Mesenchymal stem cell (in vitro differentiated cells and primary cell): ENCODE results near the gene NUDT22.
A peak's percentile ranks its signal among the peaks of the same experiment; 100 is the strongest.

Experiments used
- DNase-seq: peaks from one replicate; pipeline ENCODE4 v3.0.0-alpha.2; 2013
- H2AFZ ChIP-seq: one replicate; pipeline ENCODE4 v1.6.1; 2013; ENCODE audit warnings: low read depth, mild to moderate bottlenecking, control low read depth, inconsistent platforms, low read length, moderate library complexity
- H2AK5ac ChIP-seq: 2 replicates; pipeline ENCODE4 v1.6.1; 2013; ENCODE audit warnings: low read length, moderate library complexity, mild to moderate bottlenecking, inconsistent platforms; ENCODE audit not compliant: severe bottlenecking
- H2BK120ac ChIP-seq: one replicate; pipeline ENCODE4 v1.6.1; 2013; ENCODE audit warnings: low read depth, mild to moderate bottlenecking, inconsistent platforms, low read length, moderate library complexity
- H2BK12ac ChIP-seq, 2 experiments: one replicate each; pipeline ENCODE4 v1.6.1; 2013; ENCODE audit warnings: inconsistent platforms in 2 of 2, low read length in 2 of 2, mild to moderate bottlenecking in 2 of 2, moderate library complexity in 2 of 2, control low read depth in 1 of 2
- H2BK15ac ChIP-seq: one replicate; pipeline ENCODE4 v1.6.1; 2013; ENCODE audit warnings: mild to moderate bottlenecking, low read depth, inconsistent platforms; ENCODE audit not compliant: poor library complexity, severe bottlenecking
- H2BK5ac ChIP-seq: 2 replicates; pipeline ENCODE4 v1.6.1; 2013; ENCODE audit warnings: low read depth, mild to moderate bottlenecking, low read length, control low read depth, inconsistent platforms; ENCODE audit not compliant: poor library complexity, severe bottlenecking
- H3K14ac ChIP-seq, 2 experiments: one replicate each; pipeline ENCODE4 v1.6.1; 2013; ENCODE audit warnings: inconsistent platforms in 2 of 2, low read length in 2 of 2, control low read depth in 1 of 2, mild to moderate bottlenecking in 1 of 2, moderate library complexity in 1 of 2
- H3K18ac ChIP-seq, 2 experiments: one replicate each; pipeline ENCODE4 v1.6.1; 2013; ENCODE audit warnings: inconsistent platforms in 2 of 2, low read length in 2 of 2, control low read depth in 1 of 2, low read depth in 1 of 2, mild to moderate bottlenecking in 1 of 2
- H3K23ac ChIP-seq, 2 experiments: one replicate each; pipeline ENCODE4 v1.6.1; 2013; ENCODE audit warnings: inconsistent platforms in 2 of 2, low read length in 2 of 2, mild to moderate bottlenecking in 2 of 2, moderate library complexity in 2 of 2, control low read depth in 1 of 2
- H3K27ac ChIP-seq: 2 replicates; pipeline ENCODE4 v1.5.1; 2013; ENCODE audit warnings: mild to moderate bottlenecking, moderate library complexity, low read length, control low read depth, inconsistent platforms; ENCODE audit not compliant: poor library complexity, severe bottlenecking
- H3K27me3 ChIP-seq, 2 experiments: 2 replicates each; pipeline versions ENCODE4 v1.6.1 to v1.7.0; 2013; ENCODE audit warnings: low read length in 2 of 2, mild to moderate bottlenecking in 2 of 2, moderate library complexity in 2 of 2, control low read depth in 1 of 2, inconsistent platforms in 1 of 2; ENCODE audit not compliant: control insufficient read depth in 1 of 2, insufficient read depth in 1 of 2
- H3K36me3 ChIP-seq, 2 experiments: 2 replicates each; pipeline versions ENCODE4 v1.6.1 to v1.7.0; 2013; ENCODE audit warnings: low read length in 2 of 2, control low read depth in 1 of 2, inconsistent platforms in 1 of 2, low read depth in 1 of 2, mild to moderate bottlenecking in 1 of 2; ENCODE audit not compliant: insufficient read depth in 2 of 2, control insufficient read depth in 1 of 2
- H3K4ac ChIP-seq, 2 experiments: one replicate each; pipeline ENCODE4 v1.6.1; 2013; ENCODE audit warnings: inconsistent platforms in 2 of 2, low read length in 2 of 2, mild to moderate bottlenecking in 2 of 2, moderate library complexity in 2 of 2, control low read depth in 1 of 2, low read depth in 1 of 2
- H3K4me1 ChIP-seq: 2 replicates; pipeline ENCODE4 v1.6.1; 2013; ENCODE audit warnings: low read depth, low read length, control low read depth; ENCODE audit not compliant: control insufficient read depth, insufficient read depth
- H3K4me2 ChIP-seq: 2 replicates; pipeline ENCODE4 v1.6.1; 2013; ENCODE audit warnings: low read length, mild to moderate bottlenecking, inconsistent platforms; ENCODE audit not compliant: poor library complexity, severe bottlenecking
- H3K4me3 ChIP-seq, 2 experiments: 2 replicates each; pipeline versions ENCODE4 v1.5.1 to v1.7.0; 2013; ENCODE audit warnings: low read length in 2 of 2, mild to moderate bottlenecking in 2 of 2, control low read depth in 1 of 2, low read depth in 1 of 2; ENCODE audit not compliant: insufficient read depth in 1 of 2
- H3K79me1 ChIP-seq: replicated peaks from 2 replicates; pipeline ENCODE4 v1.6.1; 2013; ENCODE audit warnings: mild to moderate bottlenecking, control low read depth, low read length, inconsistent platforms; ENCODE audit not compliant: poor library complexity, severe bottlenecking
- H3K9ac ChIP-seq: 2 replicates; pipeline ENCODE4 v1.7.0; 2013; ENCODE audit warnings: mild to moderate bottlenecking, low read length, moderate library complexity
- H3K9me3 ChIP-seq: 2 replicates; pipeline ENCODE4 v1.7.0; 2013; ENCODE audit warnings: mild to moderate bottlenecking, low read length; ENCODE audit not compliant: control insufficient read depth
- H4K8ac ChIP-seq: one replicate; pipeline ENCODE4 v1.6.1; 2013; ENCODE audit warnings: inconsistent platforms, mild to moderate bottlenecking, low read length, moderate library complexity
- H4K91ac ChIP-seq: one replicate; pipeline ENCODE4 v1.6.1; 2013; ENCODE audit warnings: mild to moderate bottlenecking, low read length, inconsistent platforms
- WGBS: methylation state at CpG from one replicate; pipeline ENCODE4 v1.1.7; 2013; ENCODE audit warnings: mixed read lengths; 5-methylcytosine and 5-hydroxymethylcytosine counted together

Gene NUDT22

DNA sequence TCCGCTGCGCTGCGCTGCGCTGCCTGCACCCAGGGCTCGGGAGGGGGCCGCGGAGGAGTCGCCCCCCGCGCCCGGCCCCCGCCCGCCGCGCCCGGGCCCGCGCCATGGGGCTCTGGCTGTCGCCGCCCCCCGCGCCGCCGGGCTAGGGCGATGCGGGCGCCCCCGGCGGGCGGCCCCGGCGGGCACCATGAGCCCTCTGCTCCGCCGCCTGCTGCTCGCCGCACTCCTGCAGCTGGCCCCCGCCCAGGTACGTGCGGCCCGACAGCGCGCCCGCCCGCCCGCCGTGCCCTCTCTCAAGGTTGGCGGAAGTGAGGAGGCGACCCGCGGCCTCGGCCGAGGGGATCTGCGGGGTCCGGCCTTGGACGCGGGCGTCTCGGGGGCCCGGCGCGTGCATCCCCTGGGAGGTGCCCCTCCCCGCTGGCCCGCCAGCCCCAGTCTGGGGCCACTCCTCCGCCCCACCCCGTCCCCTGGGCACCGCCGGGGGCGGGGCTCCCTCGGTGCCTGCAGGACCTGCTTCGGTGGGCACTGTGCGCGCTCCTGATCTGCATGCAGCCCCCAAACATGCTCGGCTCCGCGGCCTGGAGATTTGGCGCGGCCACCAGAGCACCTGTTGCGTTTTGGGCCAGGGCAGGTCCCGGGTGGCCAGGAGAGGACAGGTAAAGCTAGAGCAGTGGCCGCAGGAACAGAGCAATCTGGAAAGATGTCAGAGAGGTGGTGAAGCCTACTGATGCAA is 8.7 kb downstream of the NUDT22 start:
- Histone ChIP-seq H3K4me2 (peak overlapping the region; percentile 73), H3K18ac (peak overlapping the region; percentile 24 to 98), H2BK12ac (peak overlapping the region in 1 of 2 experiments; percentile 50), H3K9me3 (no peaks in the 10 kb centered on the region), H2BK120ac (peak overlapping the region; percentile 78), H3K9ac (peak overlapping the region; percentile 80), H3K4ac (peak overlapping the region in 1 of 2 experiments; percentile 90), H3K27ac (no peak overlapping the region), H2AK5ac (no peak overlapping the region), H3K23ac (peak overlapping the region in 1 of 2 experiments; percentile 90), H3K79me1 (peaks cover 40% of the 10 kb centered on the region), H3K27me3 (no peaks in the 10 kb centered on the region), H3K4me1 (peaks cover 34% of the 10 kb centered on the region), H4K91ac (peak overlapping the region; percentile 81), H3K14ac (peak overlapping the region in 1 of 2 experiments; percentile 85), H3K36me3 (peaks cover 33 to 43% of the 10 kb centered on the region in 2 experiments), H2AFZ (peak overlapping the region; percentile 63), H4K8ac (peak overlapping the region; percentile 81), H2BK15ac (peak overlapping the region; percentile 74), H2BK5ac (peak overlapping the region; percentile 12), H3K4me3 (peak overlapping the region; percentile 87 to 91)
- WGBS: 4% methylated on average over 43 of the region's 80 CpGs
- DNase-seq: peak; percentile 20

DNA sequence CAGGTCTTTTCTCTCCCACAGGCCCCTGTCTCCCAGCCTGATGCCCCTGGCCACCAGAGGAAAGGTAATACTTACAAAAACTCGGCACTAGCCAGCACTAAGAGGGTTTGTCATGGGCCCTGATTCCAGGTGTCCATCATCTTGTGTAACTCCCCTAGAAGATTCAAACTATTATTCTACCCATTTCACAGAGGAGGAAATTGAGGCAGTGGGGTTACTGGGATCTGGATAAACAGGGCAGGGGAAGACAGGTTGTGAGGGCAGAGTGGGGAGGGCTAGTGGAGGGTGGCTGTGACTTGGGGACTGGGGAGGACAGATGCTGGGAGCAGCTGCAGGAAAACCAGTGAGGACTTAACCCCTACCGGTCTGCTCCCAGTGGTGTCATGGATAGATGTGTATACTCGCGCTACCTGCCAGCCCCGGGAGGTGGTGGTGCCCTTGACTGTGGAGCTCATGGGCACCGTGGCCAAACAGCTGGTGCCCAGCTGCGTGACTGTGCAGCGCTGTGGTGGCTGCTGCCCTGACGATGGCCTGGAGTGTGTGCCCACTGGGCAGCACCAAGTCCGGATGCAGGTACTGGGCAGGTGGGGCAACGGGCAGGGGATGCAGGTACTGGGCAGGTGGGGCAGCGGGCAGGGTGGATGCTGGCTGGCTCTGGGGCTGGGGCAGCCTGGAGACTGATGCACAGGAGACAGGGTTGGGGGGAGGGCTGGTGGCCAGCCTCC is 9.5 kb downstream of the NUDT22 start:
- Histone ChIP-seq H2AFZ (no peak overlapping the region), H3K4me3 (peak overlapping the region in 1 of 2 experiments; percentile 91), H3K36me3 (peaks cover 36 to 43% of the 10 kb centered on the region in 2 experiments), H3K23ac (no peak overlapping the region), H3K9me3 (no peaks in the 10 kb centered on the region), H2BK15ac (no peak overlapping the region), H2BK120ac (peak overlapping the region; percentile 57), H3K14ac (peak overlapping the region in 1 of 2 experiments; percentile 80), H2AK5ac (no peak overlapping the region), H3K27ac (no peak overlapping the region), H3K4me1 (peaks cover 41% of the 10 kb centered on the region), H3K18ac (peak overlapping the region in 1 of 2 experiments; percentile 37), H3K9ac (peak overlapping the region; percentile 80), H4K91ac (peak overlapping the region; percentile 23), H3K4me2 (peak overlapping the region; percentile 73), H3K79me1 (peaks cover 46% of the 10 kb centered on the region), H2BK5ac (no peak overlapping the region), H3K27me3 (no peaks in the 10 kb centered on the region), H4K8ac (peak overlapping the region; percentile 10), H2BK12ac (peak overlapping the region in 1 of 2 experiments; percentile 7), H3K4ac (no peak overlapping the region)
- WGBS: 95% methylated on average over 10 of the region's 12 CpGs
- DNase-seq: no peak

DNA sequence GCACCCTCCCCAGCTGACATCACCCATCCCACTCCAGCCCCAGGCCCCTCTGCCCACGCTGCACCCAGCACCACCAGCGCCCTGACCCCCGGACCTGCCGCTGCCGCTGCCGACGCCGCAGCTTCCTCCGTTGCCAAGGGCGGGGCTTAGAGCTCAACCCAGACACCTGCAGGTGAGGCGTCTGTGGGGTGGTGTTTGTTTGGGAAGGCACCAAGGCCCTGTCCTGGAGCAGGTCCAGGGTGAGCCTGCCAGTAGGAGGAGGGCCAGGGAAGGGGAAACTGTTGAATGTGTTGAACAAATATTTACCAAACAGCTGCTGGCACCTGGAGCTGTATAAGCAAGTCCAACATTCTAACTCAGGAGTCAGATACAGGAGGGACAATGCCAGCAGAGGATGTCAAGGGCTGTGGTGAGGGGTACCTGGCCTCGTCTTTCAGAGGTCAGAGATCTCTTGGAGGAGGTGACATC is 11.4 kb downstream of the NUDT22 start:
- H3K18ac ChIP-seq: no peak overlapping the region
- no peaks in the 10 kb centered on the region for H3K9me3 ChIP-seq
- 95% methylated on average over 11 of the region's 12 CpGs for WGBS
- H3K4me3 ChIP-seq: no peak overlapping the region
- peak overlapping the region in 1 of 2 experiments; percentile 28 for H2BK12ac ChIP-seq
- H3K14ac ChIP-seq: no peak overlapping the region
- H3K27ac ChIP-seq: no peak overlapping the region
- H3K4me2 ChIP-seq: no peak overlapping the region
- no peak overlapping the region for H2BK15ac ChIP-seq
- H3K4me1 ChIP-seq: peaks cover 32% of the 10 kb centered on the region
- peaks cover 35 to 36% of the 10 kb centered on the region in 2 experiments for H3K36me3 ChIP-seq
- no peak overlapping the region for H2AK5ac ChIP-seq
- H2AFZ ChIP-seq: no peak overlapping the region
- H3K27me3 ChIP-seq: no peaks in the 10 kb centered on the region
- H3K4ac ChIP-seq: no peak overlapping the region
- H3K9ac ChIP-seq: no peak overlapping the region
- H2BK5ac ChIP-seq: no peak overlapping the region
- H2BK120ac ChIP-seq: no peak overlapping the region
- peak overlapping the region; percentile 15 for H4K91ac ChIP-seq
- H3K23ac ChIP-seq: no peak overlapping the region
- H4K8ac ChIP-seq: no peak overlapping the region
- no peak for DNase-seq
- peaks cover 37% of the 10 kb centered on the region for H3K79me1 ChIP-seq

DNA sequence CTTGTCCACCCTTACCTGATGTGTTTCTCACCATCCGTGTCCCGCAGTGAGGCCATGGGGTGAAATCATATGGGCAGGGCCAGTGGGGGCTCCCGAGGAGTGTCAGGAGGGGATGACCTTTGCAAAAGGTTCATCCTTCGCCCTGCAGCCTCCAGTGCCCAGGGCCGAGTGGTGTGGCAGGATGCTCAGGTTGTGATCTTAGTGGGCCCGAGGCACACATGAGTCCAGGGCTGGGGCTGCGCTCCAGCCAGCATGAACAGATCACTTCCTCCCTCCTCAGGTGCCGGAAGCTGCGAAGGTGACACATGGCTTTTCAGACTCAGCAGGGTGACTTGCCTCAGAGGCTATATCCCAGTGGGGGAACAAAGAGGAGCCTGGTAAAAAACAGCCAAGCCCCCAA is 12.0 kb downstream of the NUDT22 start:
- peaks cover 38% of the 10 kb centered on the region for H3K79me1 ChIP-seq
- H3K4ac ChIP-seq: no peak overlapping the region
- H2BK5ac ChIP-seq: no peak overlapping the region
- no peak overlapping the region for H3K27ac ChIP-seq
- H2BK120ac ChIP-seq: no peak overlapping the region
- H3K23ac ChIP-seq: no peak overlapping the region
- WGBS: 93% methylated on average over 9 of the region's 9 CpGs
- H3K4me3 ChIP-seq: no peak overlapping the region
- no peaks in the 10 kb centered on the region for H3K9me3 ChIP-seq
- H2AFZ ChIP-seq: no peak overlapping the region
- no peak overlapping the region for H3K4me2 ChIP-seq
- H4K91ac ChIP-seq: no peak overlapping the region
- peaks cover 37 to 39% of the 10 kb centered on the region in 2 experiments for H3K36me3 ChIP-seq
- no peaks in the 10 kb centered on the region for H3K27me3 ChIP-seq
- no peak overlapping the region for H2BK15ac ChIP-seq
- no peak overlapping the region for H2AK5ac ChIP-seq
- H3K18ac ChIP-seq: no peak overlapping the region
- no peak overlapping the region for H2BK12ac ChIP-seq
- H4K8ac ChIP-seq: no peak overlapping the region
- H3K4me1 ChIP-seq: peaks cover 34% of the 10 kb centered on the region
- no peak for DNase-seq
- H3K14ac ChIP-seq: no peak overlapping the region
- H3K9ac ChIP-seq: no peak overlapping the region
